Tibial nerve (tissue), 4 donors: ENCODE measurements around the gene PRKG1. TPM values are rescaled to one million over a fixed set of nuclear protein-coding genes. Genes with fewer than 3 reads are reported as not detected.
A peak's percentile ranks its signal among the peaks of the same experiment; 100 is the strongest.

Source experiments
- DNase-seq, 2 donors: peaks; one replicate each; pipeline ENCODE4 v3.0.0-alpha.2; 2019; ENCODE audit warnings: low spot score in 2 of 2
- H3K27ac ChIP-seq, 4 donors: fragments of 200-600 bp; sonication (generic) in 3 of 4; one replicate each; pipeline ENCODE4 v1.5.1; 2017 to 2019; ENCODE audit warnings: mild to moderate bottlenecking in 1 of 4
- H3K27me3 ChIP-seq, 2 donors: fragments of 200-600 bp; sonication (generic) in 1 of 2; one replicate each; pipeline versions ENCODE4 v1.5.1 to v1.6.0; 2017 to 2019
- H3K36me3 ChIP-seq, 3 donors: fragments of 200-600 bp; sonication (generic); one replicate each; pipeline ENCODE4 v1.5.1; 2018 to 2019
- H3K4me1 ChIP-seq, 4 donors: fragments of 200-600 bp; sonication (generic) in 3 of 4; one replicate each; pipeline ENCODE4 v1.5.1; 2017 to 2019
- H3K4me3 ChIP-seq, 4 donors: fragments of 200-600 bp; sonication (generic) in 3 of 4; one replicate each; pipeline ENCODE4 v1.5.1; 2017 to 2019; ENCODE audit warnings: mild to moderate bottlenecking in 1 of 4, moderate library complexity in 1 of 4
- H3K9me3 ChIP-seq, 4 donors: fragments of 200-600 bp; sonication (generic) in 3 of 4; one replicate each; pipeline ENCODE4 v1.5.1; 2017 to 2019
- CTCF ChIP-seq, 5 experiments: fragments of 200-600 bp in 3 of 5; fragments of 450-650 bp in 2 of 5; sonication (generic) in 3 of 5; IDR thresholded peaks; one replicate each; pipeline ENCODE4 v1.5.1; 2016 to 2019; ENCODE audit warnings: antibody characterized with exemption in 5 of 5, mild to moderate bottlenecking in 3 of 5, moderate library complexity in 2 of 5
- EP300 ChIP-seq, 2 donors: sonication (generic); formaldehyde crosslinking; IDR thresholded peaks; one replicate each; pipeline ENCODE4 v1.6.1; 2017; ENCODE audit warnings: antibody characterized with exemption in 2 of 2, mild to moderate bottlenecking in 1 of 2
- POLR2A ChIP-seq, 2 donors: fragments of 450-650 bp; IDR thresholded peaks; one replicate each; pipeline ENCODE4 v1.6.1; 2017; ENCODE audit warnings: antibody characterized with exemption in 2 of 2, mild to moderate bottlenecking in 2 of 2, moderate library complexity in 2 of 2
- WGBS, 2 donors: methylation state at CpG; one replicate each; pipeline ENCODE4 v1.1.5; 2018; 5-methylcytosine and 5-hydroxymethylcytosine counted together
- total RNA-seq, 4 donors: library from RNA; depleted of rRNA; stranded (reverse); fragments of >200 nt; gene quantifications; one replicate each; pipeline ENCODE4 v1.1.0, GENCODE V29; 2016

PRKG1 gene
- total RNA-seq, 4 donors from 2014 or later: 8.7 to 35.0 (median 14.8) TPM

- H3K4me1 ChIP-seq: peaks cover 0 to 14% (median 0%) of the 10 kb centered on the region in 4 donors
- H3K9me3 ChIP-seq: no peaks in the 10 kb centered on the region
- 56 to 58% methylated on average over 1 of the region's 1 CpG for WGBS, 2 donors
- no peak for TF ChIP-seq CTCF (IDR thresholded peaks at IDR 0.05)
- TF ChIP-seq EP300 (IDR thresholded peaks at IDR 0.05): no peak
- TF ChIP-seq POLR2A (IDR thresholded peaks at IDR 0.05): no peak
- no peak for DNase-seq
- H3K27me3 ChIP-seq: no peaks in the 10 kb centered on the region
- no peaks in the 10 kb centered on the region for H3K36me3 ChIP-seq
- peak overlapping the region in 1 of 4 donors; percentile 13 for H3K27ac ChIP-seq
- H3K4me3 ChIP-seq: no peak overlapping the region
These were observed 43.5 kb downstream of the PRKG1 start for GRCh38 chr10:51117794-51118193.

GRCh38 chr10:51119441-51119840 is 45.2 kb downstream of the PRKG1 start:
- DNase-seq: no peak
- no peak overlapping the region for H3K27ac ChIP-seq
- no peaks in the 10 kb centered on the region for H3K36me3 ChIP-seq
- H3K27me3 ChIP-seq: no peaks in the 10 kb centered on the region
- TF ChIP-seq POLR2A (IDR thresholded peaks at IDR 0.05): no peak
- no peak for TF ChIP-seq CTCF (IDR thresholded peaks at IDR 0.05)
- TF ChIP-seq EP300 (IDR thresholded peaks at IDR 0.05): no peak
- no peaks in the 10 kb centered on the region for H3K9me3 ChIP-seq
- no peak overlapping the region for H3K4me3 ChIP-seq
- 61 to 68% methylated on average over 1 of the region's 1 CpG for WGBS, 2 donors
- peaks cover 0 to 14% (median 0%) of the 10 kb centered on the region in 4 donors for H3K4me1 ChIP-seq

- no peak for DNase-seq
- Histone ChIP-seq H3K9me3 (no peaks in the 10 kb centered on the region), H3K27ac (no peak overlapping the region), H3K4me1 (peaks cover 0 to 14% (median 0%) of the 10 kb centered on the region in 4 donors), H3K36me3 (no peaks in the 10 kb centered on the region), H3K4me3 (no peak overlapping the region), H3K27me3 (no peaks in the 10 kb centered on the region)
- no peak for TF ChIP-seq POLR2A (IDR thresholded peaks at IDR 0.05)
- TF ChIP-seq EP300 (IDR thresholded peaks at IDR 0.05): no peak
- no peak for TF ChIP-seq CTCF (IDR thresholded peaks at IDR 0.05)
- 94 to 99% methylated on average over 4 of the region's 4 CpGs for WGBS, 2 donors
These were observed 47.6 kb downstream of the PRKG1 start for GRCh38 chr10:51121861-51122260.

- H3K27ac ChIP-seq: no peak overlapping the region
- TF ChIP-seq EP300 (IDR thresholded peaks at IDR 0.05): no peak
- TF ChIP-seq POLR2A (IDR thresholded peaks at IDR 0.05): no peak
- no peak for TF ChIP-seq CTCF (IDR thresholded peaks at IDR 0.05)
- H3K36me3 ChIP-seq: no peaks in the 10 kb centered on the region
- H3K27me3 ChIP-seq: no peaks in the 10 kb centered on the region
- WGBS, 2 donors: 92 to 100% methylated on average over 1 of the region's 1 CpG
- no peaks in the 10 kb centered on the region for H3K9me3 ChIP-seq
- H3K4me3 ChIP-seq: no peak overlapping the region
- peaks cover 0 to 5% (median 0%) of the 10 kb centered on the region in 4 donors for H3K4me1 ChIP-seq
- no peak for DNase-seq
These were observed 50.6 kb downstream of the PRKG1 start for GRCh38 chr10:51124852-51125251.

GRCh38 chr10:51125518-51125917 is 51.2 kb downstream of the PRKG1 start:
- H3K27ac ChIP-seq: no peak overlapping the region
- H3K4me3 ChIP-seq: no peak overlapping the region
- no peak for TF ChIP-seq EP300 (IDR thresholded peaks at IDR 0.05)
- TF ChIP-seq CTCF (IDR thresholded peaks at IDR 0.05): no peak
- TF ChIP-seq POLR2A (IDR thresholded peaks at IDR 0.05): no peak
- no peaks in the 10 kb centered on the region for H3K36me3 ChIP-seq
- H3K27me3 ChIP-seq: no peaks in the 10 kb centered on the region
- DNase-seq: no peak
- no peaks in the 10 kb centered on the region for H3K4me1 ChIP-seq
- no peaks in the 10 kb centered on the region for H3K9me3 ChIP-seq
- 92 to 94% methylated on average over 2 of the region's 2 CpGs for WGBS, 2 donors
